HCT116 (cell line): ENCODE data around the gene TMEM40. TPM values are rescaled to one million over a fixed set of nuclear protein-coding genes. Genes with fewer than 3 reads are reported as not detected.

Source experiments
- ATAC-seq: fragments of 200-7000 bp; cut with Tn5 transposase; 2 replicates; pipeline ENCODE4 v1.9.1; 2020; ENCODE audit warnings: mild to moderate bottlenecking, moderate library complexity
- BruUV-seq: library from RNA; stranded (reverse); fragments of 400-500 nt; replicated peaks from 2 replicates; lab custom pipeline; 2021; lab: Mats Ljungman, UMichigan
- CTCF ChIA-PET: fragments of 300-600 bp; sonication (Branson Sonifier 250); formaldehyde crosslinking; loops from one replicate; lab custom pipeline; 2021; ENCODE audit warnings: antibody characterized with exemption; lab: Charles Lee
- POLR2A ChIA-PET: fragments of 300-600, 350-600 bp; sonication (Branson Sonifier 250); formaldehyde crosslinking; loops from one replicate; lab custom pipeline; 2021; ENCODE audit warnings: antibody characterized with exemption; lab: Charles Lee
- RAD21 ChIA-PET, 2 experiments: fragments of 300-600 bp; sonication (Branson Sonifier 250); formaldehyde crosslinking; loops; one replicate each; lab custom pipeline; 2023; ENCODE audit warnings: low total read pairs in 2 of 2; ENCODE audit not compliant: uncharacterized antibody in 2 of 2, unreplicated experiment in 2 of 2, low non-redundant PET in 1 of 2; lab: Charles Lee
- DNase-seq: peaks from one replicate; pipeline ENCODE4 v3.0.0-alpha.2; 2010; ENCODE audit warnings: low read depth, low spot score
- H2AFZ ChIP-seq: fragments of 200-600 bp; shearing (Covaris generic), sonication (generic); 2 replicates; pipeline ENCODE4 v1.6.1; 2017; ENCODE audit warnings: low read depth, mixed run types, mixed read lengths, antibody characterized with exemption, low read length; ENCODE audit not compliant: poor library complexity, severe bottlenecking
- H3K27ac ChIP-seq: 2 replicates; pipeline ENCODE4 v1.5.1; 2012; ENCODE audit warnings: low read depth, low read length
- H3K27me3 ChIP-seq: fragments of 200-600 bp; sonication (generic); 2 replicates; pipeline ENCODE4 v1.6.1; 2016; ENCODE audit warnings: mixed run types, low read length, mixed read lengths; ENCODE audit not compliant: insufficient read depth
- H3K36me3 ChIP-seq, 2 experiments: fragments of 200-500 bp in 1 of 2; fragments of 200-600 bp in 1 of 2; sonication (Bioruptor generic) in 1 of 2; sonication (generic) in 1 of 2; 2 replicates each; pipeline versions ENCODE4 v1.5.1 to v1.6.1; 2014 to 2016; ENCODE audit warnings: low read length in 2 of 2, inconsistent platforms in 1 of 2, mixed read lengths in 1 of 2, mixed run types in 1 of 2; ENCODE audit not compliant: insufficient read depth in 2 of 2, control insufficient read depth in 1 of 2
- H3K4me1 ChIP-seq, 2 experiments: fragments of 200-600 bp in 1 of 2; sonication (generic) in 1 of 2; 2 replicates each; pipeline versions ENCODE4 v1.5.1 to v1.6.1; 2012 to 2017; ENCODE audit warnings: low read length in 2 of 2, inconsistent platforms in 1 of 2, mild to moderate bottlenecking in 1 of 2, mixed read lengths in 1 of 2, mixed run types in 1 of 2, moderate library complexity in 1 of 2; ENCODE audit not compliant: insufficient read depth in 2 of 2, control insufficient read depth in 1 of 2
- H3K4me2 ChIP-seq: fragments of 200-600 bp; sonication (generic); 2 replicates; pipeline ENCODE4 v1.6.1; 2017; ENCODE audit warnings: mixed run types, low read length, mixed read lengths
- H3K4me3 ChIP-seq, 2 experiments: fragments of 200-600 bp in 1 of 2; sonication (generic) in 1 of 2; replicated peaks in 1 of 2; 2 replicates each; pipeline ENCODE4 v1.5.1; 2011 to 2016; ENCODE audit warnings: low read length in 2 of 2, control low read depth in 1 of 2, low read depth in 1 of 2, mild to moderate bottlenecking in 1 of 2, mixed read lengths in 1 of 2, mixed run types in 1 of 2
- H3K79me2 ChIP-seq: fragments of 200-600 bp; sonication (generic); 2 replicates; pipeline ENCODE4 v1.6.1; 2017; ENCODE audit warnings: mild to moderate bottlenecking, mixed run types, low read length, moderate library complexity, mixed read lengths; ENCODE audit not compliant: insufficient read depth
- H3K9ac ChIP-seq: fragments of 200-600 bp; sonication (generic); 2 replicates; pipeline ENCODE4 v1.6.1; 2016; ENCODE audit warnings: low read length, mixed read lengths
- H3K9me2 ChIP-seq: fragments of 200-600 bp; sonication (generic), shearing (Covaris generic); 2 replicates; pipeline ENCODE4 v1.6.1; 2017; ENCODE audit warnings: mixed run types, mild to moderate bottlenecking, moderate library complexity; ENCODE audit not compliant: insufficient read depth
- H3K9me3 ChIP-seq, 2 experiments: fragments of 200-500 bp in 1 of 2; fragments of 200-600 bp in 1 of 2; sonication (Bioruptor generic) in 1 of 2; sonication (generic) in 1 of 2; 2 replicates each; pipeline ENCODE4 v1.6.1; 2014 to 2017; ENCODE audit warnings: low read length in 2 of 2, mixed read lengths in 2 of 2, inconsistent platforms in 1 of 2, low read depth in 1 of 2, mild to moderate bottlenecking in 1 of 2, mixed run types in 1 of 2, moderate library complexity in 1 of 2; ENCODE audit not compliant: control insufficient read depth in 1 of 2, insufficient read depth in 1 of 2
- H4K20me1 ChIP-seq: fragments of 200-600 bp; sonication (generic), shearing (Covaris generic); 2 replicates; pipeline ENCODE4 v1.6.1; 2017; ENCODE audit warnings: mixed run types, mild to moderate bottlenecking, moderate library complexity; ENCODE audit not compliant: insufficient read depth
- ATF3 ChIP-seq: IDR thresholded peaks from 2 replicates; pipeline ENCODE4 v1.6.1; 2012
- CEBPB ChIP-seq: IDR thresholded peaks from 2 replicates; pipeline ENCODE4 v1.6.1; 2012; ENCODE audit warnings: low read depth
- CTCF ChIP-seq, 3 experiments: fragments of 200-600 bp in 1 of 3; sonication (generic) in 1 of 3; IDR thresholded peaks in 2 of 3; conservative IDR thresholded peaks in 1 of 3; 2 replicates each; pipeline ENCODE4 v1.5.1; 2012 to 2017; ENCODE audit warnings: low read depth in 2 of 3, low read length in 2 of 3, antibody characterized with exemption in 1 of 3, borderline replicate concordance in 1 of 3, control low read depth in 1 of 3, mild to moderate bottlenecking in 1 of 3, mixed read lengths in 1 of 3, mixed run types in 1 of 3, moderate library complexity in 1 of 3; ENCODE audit not compliant: insufficient read depth in 1 of 3
- EGR1 ChIP-seq: IDR thresholded peaks from 2 replicates; pipeline ENCODE4 v1.6.1; 2012; ENCODE audit warnings: low read depth
- ELF1 ChIP-seq: IDR thresholded peaks from 2 replicates; pipeline ENCODE4 v1.6.1; 2012; ENCODE audit warnings: low read depth, borderline replicate concordance
- EZH2 ChIP-seq: fragments of 200-600 bp; sonication (generic); IDR thresholded peaks from 2 replicates; pipeline ENCODE4 v1.6.1; 2017; ENCODE audit warnings: antibody characterized with exemption, mixed run types
- JUND ChIP-seq: IDR thresholded peaks from 2 replicates; pipeline ENCODE4 v1.6.1; 2012
- MAX ChIP-seq: IDR thresholded peaks from 2 replicates; pipeline ENCODE4 v1.6.1; 2012
- POLR2A ChIP-seq: IDR thresholded peaks from 2 replicates; pipeline ENCODE4 v1.7.0; 2011; ENCODE audit warnings: borderline replicate concordance; ENCODE audit not compliant: insufficient read depth, insufficient read length; ENCODE audit errors: extremely low read depth
- POLR2AphosphoS5 ChIP-seq: IDR thresholded peaks from 2 replicates; pipeline ENCODE4 v1.6.1; 2011; ENCODE audit warnings: mild to moderate bottlenecking, low read depth, low read length, moderate library complexity
- RAD21 ChIP-seq: IDR thresholded peaks from 2 replicates; pipeline ENCODE4 v1.6.1; 2012; ENCODE audit warnings: low read depth, mild to moderate bottlenecking
- REST ChIP-seq: IDR thresholded peaks from 2 replicates; pipeline ENCODE4 v1.6.1; 2012; ENCODE audit warnings: low read depth
- SP1 ChIP-seq: IDR thresholded peaks from 2 replicates; pipeline ENCODE4 v1.6.1; 2012; ENCODE audit warnings: low read depth
- SRF ChIP-seq: IDR thresholded peaks from 2 replicates; pipeline ENCODE4 v1.6.1; 2012; ENCODE audit warnings: low read depth
- YY1 ChIP-seq: IDR thresholded peaks from 2 replicates; pipeline ENCODE4 v1.6.1; 2011; ENCODE audit warnings: low read length, low read depth, moderate library complexity, mild to moderate bottlenecking; ENCODE audit not compliant: insufficient replicate concordance; ENCODE audit errors: extremely low read depth
- ZBTB33 ChIP-seq: IDR thresholded peaks from 2 replicates; pipeline ENCODE4 v1.6.1; 2011; ENCODE audit warnings: mild to moderate bottlenecking, low read length, moderate library complexity; ENCODE audit not compliant: insufficient replicate concordance; ENCODE audit errors: extremely low read depth
- intact Hi-C: fragments of 100-400 bp; cut with micrococcal nuclease; formaldehyde crosslinking; loops from 2 replicates; pipeline ENCODE4 v1.10.0; 2022
- total RNA-seq: library from RNA; stranded (reverse); gene quantifications from one replicate; pipeline ENCODE4 v1.2.1, GENCODE V29; 2021; ENCODE audit not compliant: unreplicated experiment

TMEM40 gene
- total RNA-seq, 1 experiment from 2014 or later = 12.3 TPM

- no peak for ATAC-seq
- no peak for TF ChIP-seq CTCF (IDR thresholded peaks at IDR 0.05 in 2 of 3, conservative IDR thresholded peaks at IDR 0.05 in 1 of 3; ENCODE audit: borderline replicate concordance in 1 of 3, insufficient read depth in 1 of 3, low read depth in 2 of 3, low read length in 2 of 3)
- TF ChIP-seq ATF3 = no peak
- TF ChIP-seq JUND = no peak
- no peak for TF ChIP-seq YY1
- no peak for TF ChIP-seq RAD21
- TF ChIP-seq EZH2 = no peak
- TF ChIP-seq SRF = no peak
- TF ChIP-seq POLR2AphosphoS5 = no peak
- TF ChIP-seq REST = no peak
- no peak for TF ChIP-seq ZBTB33
- TF ChIP-seq CEBPB = no peak
- TF ChIP-seq ELF1 = no peak
- TF ChIP-seq MAX = no peak
- no peak for TF ChIP-seq POLR2A
- TF ChIP-seq EGR1 = no peak
- TF ChIP-seq SP1 = no peak
- TF ChIP-seq, all 23 proteins: peak for 0
- Histone ChIP-seq H3K27me3 (no peaks in the 10 kb centered on the region), H2AFZ (no peak overlapping the region), H3K9ac (no peak overlapping the region), H3K4me3 (no peak overlapping the region), H3K9me3 (no peaks in the 10 kb centered on the region), H3K4me1 (peaks cover 8 to 17% of the 10 kb centered on the region in 2 experiments; a peak in 3 of 4 replicates), H3K4me2 (no peak overlapping the region), H4K20me1 (no peaks in the 10 kb centered on the region), H3K36me3 (no peaks in the 10 kb centered on the region), H3K79me2 (no peaks in the 10 kb centered on the region), H3K9me2 (no peaks in the 10 kb centered on the region), H3K27ac (no peak overlapping the region)
- ChIA-PET RAD21 (no interaction called here), POLR2A (no interaction called here), CTCF (no interaction called here)
- DNase-seq = no peak
- intact Hi-C loops = no loop called here
- BruUV-seq = no TSS peak
Measured at GRCh38 chr3:12695916-12696315, 63.1 kb downstream of the TMEM40 start.
